GM18517 (cell line): ENCODE results near the gene COL6A3.

ENCODE experiments used
- ATAC-seq: cut with Tn5 transposase; IDR thresholded peaks from one replicate; pipeline ENCODE4 v1.9.1; 2021; ENCODE audit warnings: mild to moderate bottlenecking, moderate library complexity; ENCODE audit not compliant: unreplicated experiment

Gene COL6A3

GRCh38 chr2:237351046-237351445 lies 62.9 kb downstream of the COL6A3 start:
- no peak for ATAC-seq

GRCh38 chr2:237350597-237350996 lies 63.4 kb downstream of the COL6A3 start:
- no peak for ATAC-seq

DNA sequence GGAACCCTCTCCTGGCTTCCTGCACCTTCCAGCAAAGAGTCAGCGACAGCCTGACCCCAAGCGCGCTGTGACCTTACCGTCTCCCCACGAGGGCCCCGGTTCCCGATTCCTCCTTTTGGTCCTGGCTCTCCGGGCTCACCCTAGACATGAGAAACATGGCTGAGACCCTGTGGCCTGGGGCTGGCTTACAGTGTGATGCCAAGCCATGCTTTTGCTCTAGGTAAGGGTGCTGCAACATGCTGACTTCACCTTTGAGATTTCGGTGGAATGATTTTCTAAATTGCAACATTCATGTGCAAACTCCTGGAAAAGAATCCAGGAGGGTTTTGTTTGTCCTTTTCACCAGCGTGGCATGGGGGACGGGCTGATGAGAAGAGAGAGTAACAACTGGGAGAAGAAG lies 63.9 kb downstream of the COL6A3 start:
- no peak for ATAC-seq

DNA sequence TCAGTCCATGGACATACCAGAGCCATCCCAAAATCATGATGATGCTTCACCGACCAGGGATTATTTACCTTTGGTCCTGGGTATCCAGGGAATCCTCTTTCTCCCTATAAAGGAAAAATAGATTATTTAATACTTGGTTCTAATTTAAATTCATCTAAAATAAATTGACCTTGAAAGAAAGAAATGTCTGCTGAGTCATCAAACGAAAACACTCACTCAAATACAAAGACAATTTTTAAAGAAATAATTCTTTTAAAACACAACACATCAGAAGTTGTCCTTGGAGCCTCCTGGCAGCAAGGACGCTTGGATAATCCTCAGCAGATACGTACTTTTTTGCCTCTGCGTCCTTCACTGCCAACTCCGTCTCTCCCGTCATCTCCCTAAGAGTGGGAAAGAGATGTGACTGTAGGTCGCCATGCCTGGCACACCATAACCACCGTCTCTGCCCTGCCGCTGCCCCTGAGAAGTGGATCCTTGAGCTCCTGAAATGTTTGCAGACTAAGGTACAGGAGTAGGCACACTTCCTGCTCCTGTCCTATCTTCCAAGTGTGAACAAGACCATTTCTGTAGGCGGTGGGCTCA lies 65.6 kb downstream of the COL6A3 start:
- no peak for ATAC-seq

GRCh38 chr2:237345891-237346640 lies 67.9 kb downstream of the COL6A3 start:
- no peak for ATAC-seq

DNA sequence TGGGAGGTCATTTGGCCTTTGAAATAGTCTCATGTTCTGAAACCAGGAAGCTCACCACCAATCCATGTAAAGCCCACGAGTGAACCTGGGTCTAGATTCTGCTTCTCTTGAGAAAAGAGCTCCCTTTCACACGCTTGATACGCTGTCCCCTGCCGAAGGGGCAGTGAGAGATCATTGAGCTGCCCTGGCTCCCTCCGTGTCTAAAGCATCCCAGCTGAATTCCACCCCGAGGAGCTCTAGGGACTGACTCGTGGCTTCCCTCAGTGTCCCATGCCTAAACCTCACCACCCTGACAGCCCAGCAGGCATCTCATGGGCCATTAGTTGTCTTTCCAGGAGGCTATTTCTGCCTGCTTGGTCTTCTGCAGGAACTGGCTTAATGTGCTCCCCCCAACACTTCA lies 68.6 kb downstream of the COL6A3 start:
- ATAC-seq = no peak

GRCh38 chr2:237344942-237345341 lies 69.0 kb downstream of the COL6A3 start:
- ATAC-seq = no peak

DNA sequence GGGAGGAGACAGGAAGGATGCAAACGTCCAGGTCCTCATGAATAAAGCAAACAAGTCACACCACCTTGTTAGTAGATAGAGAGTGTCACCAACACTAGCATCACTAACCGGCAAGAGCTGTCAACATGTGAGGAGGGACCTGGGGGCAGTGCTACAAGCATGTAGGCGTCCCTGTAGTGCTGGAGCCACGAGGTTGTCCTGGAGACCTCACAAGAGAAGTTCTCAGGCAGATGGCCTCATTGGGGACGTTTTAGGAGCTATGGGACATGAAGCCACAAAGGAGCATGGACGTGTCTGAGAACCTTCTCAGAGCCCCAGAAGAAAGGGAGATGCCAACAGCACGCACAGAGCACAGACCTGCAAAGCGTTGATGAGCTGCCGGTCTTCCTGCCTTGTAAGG lies 70.0 kb downstream of the COL6A3 start:
- ATAC-seq = no peak

DNA sequence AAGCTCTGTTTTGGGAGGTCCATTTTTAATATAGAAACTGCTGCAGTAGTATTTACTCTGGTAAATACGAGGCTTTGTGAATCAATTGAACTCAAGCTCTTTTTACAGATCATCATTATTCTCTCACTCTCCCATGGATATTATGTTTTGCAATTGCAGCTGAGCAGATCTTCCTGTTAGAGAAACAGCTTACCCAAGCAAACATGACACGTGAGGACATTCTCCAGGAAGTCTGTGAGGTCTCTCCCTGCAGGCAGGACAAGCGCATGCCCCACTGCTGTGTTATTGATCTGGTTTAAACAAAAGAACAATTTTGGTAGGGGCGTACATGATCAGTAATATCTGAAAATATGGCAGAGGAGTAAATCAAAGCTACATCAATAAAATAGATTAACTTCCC lies 72.1 kb downstream of the COL6A3 start:
- ATAC-seq = no peak

GRCh38 chr2:237337586-237337985 lies 76.4 kb downstream of the COL6A3 start:
- ATAC-seq = no peak

GRCh38 chr2:237336131-237336530 lies 77.8 kb downstream of the COL6A3 start:
- no peak for ATAC-seq

- no peak for ATAC-seq
Measured at GRCh38 chr2:237333748-237334147, 80.2 kb downstream of the COL6A3 start.

GRCh38 chr2:237330541-237330940 lies 83.4 kb downstream of the COL6A3 start:
- ATAC-seq = no peak

GRCh38 chr2:237327175-237327950 lies 86.6 kb downstream of the COL6A3 start:
- no peak for ATAC-seq

- ATAC-seq = no peak
Measured at GRCh38 chr2:237326266-237327171, 87.4 kb downstream of the COL6A3 start.

- ATAC-seq = no peak
Measured at GRCh38 chr2:237324837-237325236, 89.1 kb downstream of the COL6A3 start.

DNA sequence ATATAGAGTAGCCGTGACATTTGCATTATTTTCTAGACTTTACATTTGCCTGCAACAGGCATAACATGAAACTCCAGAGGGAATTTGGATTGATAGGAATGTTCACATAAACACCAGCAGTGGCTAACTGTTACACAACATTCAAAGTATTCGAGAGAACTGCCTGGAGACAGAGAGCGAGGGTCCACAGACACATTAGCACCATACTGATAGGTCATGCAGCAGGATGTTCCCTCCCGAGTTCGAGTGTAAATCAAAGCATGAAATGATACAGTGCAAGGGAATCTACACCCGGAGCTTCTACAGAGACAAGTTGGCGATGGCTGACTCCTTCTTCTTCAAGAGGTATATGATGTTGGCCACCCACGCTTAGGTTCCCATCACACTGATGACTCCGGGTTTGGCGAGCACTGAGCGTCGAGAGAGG lies 89.5 kb downstream of the COL6A3 start:
- ATAC-seq = no peak

DNA sequence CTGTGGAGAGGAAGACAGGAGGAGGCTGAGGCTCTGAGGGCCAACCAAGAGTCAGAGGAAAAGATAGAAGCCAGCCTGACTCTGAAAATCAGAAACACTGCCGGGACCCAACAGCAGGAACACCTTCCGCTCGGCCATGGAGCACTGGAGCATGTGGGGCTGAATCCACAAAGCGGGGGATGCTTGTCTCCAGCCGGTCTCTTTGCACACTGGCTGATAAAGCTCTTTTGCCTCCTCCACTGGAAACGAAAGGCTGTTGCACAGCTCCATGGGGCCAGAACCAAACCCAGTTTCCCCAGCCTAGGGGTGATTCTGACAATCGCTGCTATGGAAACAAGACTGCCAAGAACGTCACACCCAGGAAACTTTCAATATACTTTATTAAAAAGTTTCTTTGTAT lies 90.3 kb downstream of the COL6A3 start:
- no peak for ATAC-seq

DNA sequence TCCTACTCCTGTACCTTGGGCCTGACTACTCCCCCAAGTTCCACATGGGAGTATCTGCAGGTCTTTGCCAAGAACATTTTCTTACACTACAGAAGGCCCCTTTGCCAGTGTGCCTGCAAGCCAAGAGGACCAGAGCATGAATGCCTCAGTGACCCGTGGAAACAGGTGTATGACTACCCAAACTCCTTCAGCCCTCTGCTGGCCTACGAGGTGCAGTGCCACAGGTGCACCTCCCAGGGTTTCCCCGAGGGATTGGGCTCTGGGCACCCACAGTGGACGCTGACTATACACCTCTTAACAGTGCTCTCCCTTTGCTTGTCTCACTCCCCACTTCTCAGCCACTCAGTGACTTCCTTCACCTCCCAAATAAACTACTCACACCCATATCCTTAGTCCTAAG lies 91.4 kb downstream of the COL6A3 start:
- no peak for ATAC-seq

- ATAC-seq = no peak
Measured at GRCh38 chr2:237321746-237322145, 92.2 kb downstream of the COL6A3 start.
